ENCODE results near the gene HIP1R. TPM values are rescaled to one million over a fixed set of nuclear protein-coding genes. Genes with fewer than 3 reads are reported as not detected.

The HIP1R gene
- total RNA-seq, 1 donor from 2014 or later, result 28.2 TPM

DNA sequence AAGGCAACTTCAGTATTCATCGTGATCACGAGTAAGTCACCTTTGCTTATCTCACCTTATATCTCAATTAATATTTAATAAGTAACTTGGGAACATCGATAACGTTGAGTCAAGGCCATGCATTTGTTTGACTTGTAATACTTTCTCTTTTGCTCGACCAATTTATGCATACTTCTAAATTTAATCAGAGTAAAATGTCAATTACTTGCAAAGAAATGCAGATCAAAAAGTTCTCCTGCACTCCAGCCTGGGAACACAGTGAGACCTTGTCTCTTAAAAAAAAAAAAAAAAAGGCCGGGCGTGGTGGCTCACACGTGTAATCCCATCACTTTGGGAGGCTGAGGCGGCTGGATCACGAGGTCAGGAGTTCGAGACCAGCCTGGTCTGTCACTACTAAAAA lies 11.8 kb upstream of the HIP1R start:
- DNase-seq, result no peak
- no peak for ATAC-seq
- Histone ChIP-seq H3K4me3 (no peak overlapping the region), H3K27ac (no peak overlapping the region), H3K9me3 (no peaks in the 10 kb centered on the region), H3K36me3 (no peaks in the 10 kb centered on the region), H3K4me1 (no peaks in the 10 kb centered on the region), H3K27me3 (ENCODE audit: low read depth) (no peaks in the 10 kb centered on the region)
- intact Hi-C loops (cut with DNase I), result no loop called here
- TF ChIP-seq CTCF (IDR thresholded peaks at IDR 0.05), result no peak

DNA sequence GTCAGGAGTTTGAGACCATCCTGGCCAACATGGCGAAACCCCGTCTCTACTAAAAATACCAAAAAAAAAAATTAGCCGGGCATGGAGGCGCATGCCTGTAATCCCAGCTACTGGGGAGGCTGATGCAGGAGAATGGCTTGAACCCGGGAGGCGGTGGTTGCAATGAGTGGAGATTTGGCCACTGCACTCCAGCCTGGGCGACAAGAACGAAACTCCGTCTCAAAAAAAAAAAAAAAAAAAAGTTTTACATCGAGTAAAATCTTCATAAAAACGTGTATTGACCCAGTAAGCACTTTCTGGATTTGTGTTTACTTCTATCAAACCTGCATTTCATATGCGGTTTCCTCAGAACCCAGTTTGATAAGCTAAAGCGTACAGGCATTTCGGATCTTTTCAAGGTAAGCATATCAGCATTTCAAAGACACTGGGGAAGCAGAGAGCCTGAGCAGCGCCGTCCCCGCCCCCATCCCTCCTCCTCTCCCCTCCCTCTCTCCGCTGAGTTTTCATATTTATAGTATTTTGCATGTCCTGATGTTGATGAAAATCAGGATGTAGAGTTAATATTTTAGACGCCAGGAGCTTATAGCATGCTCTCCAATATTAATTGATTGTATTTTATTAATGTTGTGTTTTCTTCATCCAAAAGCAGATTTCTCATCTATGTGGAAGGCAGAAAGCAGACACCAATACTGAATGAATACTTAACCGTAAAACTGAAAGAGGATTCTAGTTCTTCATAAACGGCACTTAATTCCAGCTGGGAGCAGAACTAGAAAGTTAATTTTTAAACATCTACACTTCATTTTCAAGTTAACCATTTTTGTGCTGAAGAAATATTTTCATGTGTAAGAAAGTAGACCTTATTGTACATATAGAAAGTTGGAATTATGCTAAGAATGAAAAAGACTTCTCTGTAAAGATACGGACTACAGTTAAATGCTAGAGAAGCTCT lies 9.2 kb upstream of the HIP1R start:
- Histone ChIP-seq H3K4me3 (peak overlapping the region; percentile 42), H3K4me1 (no peaks in the 10 kb centered on the region), H3K36me3 (no peaks in the 10 kb centered on the region), H3K27ac (no peak overlapping the region), H3K27me3 (ENCODE audit: low read depth) (no peaks in the 10 kb centered on the region), H3K9me3 (no peaks in the 10 kb centered on the region)
- DNase-seq (peak; percentile 52), ATAC-seq (peak in 1 of 2 donors; percentile 72)
- no peak for TF ChIP-seq CTCF (IDR thresholded peaks at IDR 0.05)
- intact Hi-C loops (cut with DNase I), result no loop called here

DNA sequence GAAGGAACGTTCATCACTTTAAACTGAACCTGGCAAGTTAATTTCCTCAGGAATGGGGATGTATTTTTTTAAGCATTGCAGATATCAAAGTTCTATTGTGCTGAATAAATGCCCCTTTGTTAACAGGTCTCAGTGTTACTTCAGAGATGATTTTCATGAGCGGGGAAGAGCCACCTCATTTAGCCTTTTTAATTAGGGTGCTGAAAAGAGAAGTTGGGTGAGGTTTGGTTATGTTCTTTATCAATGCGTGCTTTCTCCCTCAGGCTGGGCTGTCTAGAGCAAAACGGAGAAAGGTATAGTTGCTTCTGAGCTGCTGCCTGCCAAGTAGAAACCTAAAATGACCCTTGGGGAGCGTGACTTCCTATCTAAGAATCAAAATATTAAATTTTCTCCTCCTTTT lies 8.0 kb upstream of the HIP1R start:
- ATAC-seq (no peak), DNase-seq (no peak)
- TF ChIP-seq CTCF (IDR thresholded peaks at IDR 0.05), result no peak
- intact Hi-C loops (cut with DNase I), result no loop called here
- no peaks in the 10 kb centered on the region for H3K36me3 ChIP-seq
- no peak overlapping the region for H3K27ac ChIP-seq
- no peak overlapping the region for H3K4me3 ChIP-seq
- no peaks in the 10 kb centered on the region for H3K4me1 ChIP-seq
- H3K9me3 ChIP-seq, result no peaks in the 10 kb centered on the region
- H3K27me3 ChIP-seq (ENCODE audit: low read depth), result no peaks in the 10 kb centered on the region

- DNase-seq (no peak), ATAC-seq (peak; percentile 31 to 73)
- no peaks in the 10 kb centered on the region for H3K36me3 ChIP-seq
- peaks cover 10% of the 10 kb centered on the region for H3K4me1 ChIP-seq
- H3K27me3 ChIP-seq (ENCODE audit: low read depth), result no peaks in the 10 kb centered on the region
- no peak overlapping the region for H3K4me3 ChIP-seq
- H3K27ac ChIP-seq, result no peak overlapping the region
- TF ChIP-seq CTCF (IDR thresholded peaks at IDR 0.05), result no peak
- no peaks in the 10 kb centered on the region for H3K9me3 ChIP-seq
- intact Hi-C loops (cut with DNase I), result no loop called here
Observed at GRCh38 chr12:122830517-122831214, 4.6 kb upstream of the HIP1R start.

- intact Hi-C loops (cut with DNase I), result no loop called here
- DNase-seq, result peak; percentile 59
Observed at GRCh38 chr12:122834104-122834920, 945 bp upstream of the HIP1R start.

More at GRCh38 chr12:122834104-122834920, 945 bp upstream of the HIP1R start:
- peak; percentile 30 to 34 for ATAC-seq
- H3K27ac ChIP-seq, result peak overlapping the region; percentile 68
- no peaks in the 10 kb centered on the region for H3K36me3 ChIP-seq
- H3K27me3 ChIP-seq (ENCODE audit: low read depth), result no peaks in the 10 kb centered on the region
- peak overlapping the region; percentile 70 for H3K4me3 ChIP-seq
- H3K4me1 ChIP-seq, result peaks cover 29% of the 10 kb centered on the region
- TF ChIP-seq CTCF (IDR thresholded peaks at IDR 0.05), result no peak
- H3K9me3 ChIP-seq, result no peaks in the 10 kb centered on the region

Data from lower lobe of right lung (tissue), 2 donors.